GM23338 (cell line): ENCODE results near the gene FBN3. TPM values are rescaled to one million over a fixed set of nuclear protein-coding genes. Genes with fewer than 3 reads are reported as not detected.
"Not testable (repeated sequence)": the region's sequence is repeated elsewhere in the genome, so short reads cannot be mapped to it uniquely, and the experiment has no call there.

Experiments
- ATAC-seq: fragments of 200-7000 bp; cut with Tn5 transposase; 3 replicates; pipeline ENCODE4 v1.9.1; 2020
- DNase-seq: peaks from one replicate; pipeline ENCODE4 v3.0.0-alpha.2; 2015; ENCODE audit warnings: low spot score
- H2AFZ ChIP-seq: fragments of 200-600 bp; sonication (generic); 2 replicates; pipeline ENCODE4 v1.8.0; 2016; ENCODE audit warnings: antibody characterized with exemption, mild to moderate bottlenecking, moderate library complexity
- H3F3A ChIP-seq: fragments of 200-600 bp; sonication (generic); replicated peaks from 2 replicates; pipeline ENCODE4 v1.8.0; 2017; ENCODE audit warnings: antibody characterized with exemption, mixed run types, low read depth
- H3K27ac ChIP-seq: fragments of 200-600 bp; sonication (generic); 2 replicates; pipeline ENCODE4 v1.6.1; 2016; ENCODE audit warnings: low read depth
- H3K27me3 ChIP-seq: fragments of 200-600 bp; sonication (generic); 2 replicates; pipeline ENCODE4 v1.8.0; 2016; ENCODE audit warnings: mild to moderate bottlenecking, mixed run types, moderate library complexity; ENCODE audit not compliant: insufficient read depth
- H3K36me3 ChIP-seq: fragments of 200-600 bp; sonication (generic); 2 replicates; pipeline ENCODE4 v1.8.0; 2016; ENCODE audit warnings: mild to moderate bottlenecking; ENCODE audit not compliant: insufficient read depth
- H3K4me1 ChIP-seq: fragments of 200-600 bp; sonication (generic); 2 replicates; pipeline ENCODE4 v1.8.0; 2016; ENCODE audit warnings: mild to moderate bottlenecking, moderate library complexity; ENCODE audit not compliant: insufficient read depth
- H3K4me2 ChIP-seq: fragments of 200-600 bp; sonication (generic); 2 replicates; pipeline ENCODE4 v1.7.1; 2017; ENCODE audit warnings: mixed run types
- H3K4me3 ChIP-seq: fragments of 200-600 bp; sonication (generic); 2 replicates; pipeline ENCODE4 v1.6.1; 2016; ENCODE audit warnings: mixed run types
- H3K79me2 ChIP-seq: fragments of 200-600 bp; sonication (generic); replicated peaks from 2 replicates; pipeline ENCODE4 v1.8.0; 2017; ENCODE audit warnings: mild to moderate bottlenecking; ENCODE audit not compliant: insufficient read depth
- H3K9me2 ChIP-seq: fragments of 200-600 bp; sonication (generic); 2 replicates; pipeline ENCODE4 v1.8.0; 2017; ENCODE audit not compliant: insufficient read depth
- H4K20me1 ChIP-seq: fragments of 200-600 bp; sonication (generic); replicated peaks from 2 replicates; pipeline ENCODE4 v1.8.0; 2017; ENCODE audit warnings: mild to moderate bottlenecking; ENCODE audit not compliant: insufficient read depth
- H3K27ac Mint-ChIP-seq: 2 replicates; pipeline ENCODE4 v1.8.0; 2020; ENCODE audit warnings: inconsistent platforms, mild to moderate bottlenecking, moderate library complexity, mixed read lengths
- H3K27me3 Mint-ChIP-seq: 3 replicates; pipeline ENCODE4 v1.8.0; 2022; ENCODE audit warnings: low read depth, mild to moderate bottlenecking, moderate library complexity, mixed read lengths, inconsistent platforms; ENCODE audit not compliant: insufficient read depth, poor library complexity
- H3K36me3 Mint-ChIP-seq: 3 replicates; pipeline ENCODE4 v1.8.0; 2021; ENCODE audit warnings: low read depth, mild to moderate bottlenecking, inconsistent platforms, moderate library complexity, mixed read lengths
- H3K4me1 Mint-ChIP-seq: 3 replicates; pipeline ENCODE4 v1.8.0; 2020; ENCODE audit warnings: mild to moderate bottlenecking, inconsistent platforms, mixed read lengths
- H3K4me3 Mint-ChIP-seq: 3 replicates; pipeline ENCODE4 v1.8.0; 2021; ENCODE audit warnings: moderate library complexity, mild to moderate bottlenecking, inconsistent platforms, mixed read lengths
- H3K9me3 Mint-ChIP-seq: 3 replicates; pipeline ENCODE4 v1.8.0; 2020; ENCODE audit warnings: moderate library complexity, mild to moderate bottlenecking, inconsistent platforms, mixed read lengths
- CREB1 ChIP-seq: fragments of 250-450 bp; sonication (Bioruptor Pico); IDR thresholded peaks from 2 replicates; pipeline ENCODE4 v1.5.0; 2020; ENCODE audit warnings: low read depth, mild to moderate bottlenecking, moderate library complexity
- EZH2phosphoT487 ChIP-seq: fragments of 200-600 bp; sonication (generic); IDR thresholded peaks from one replicate; pipeline ENCODE4 v1.8.1; 2018; ENCODE audit warnings: antibody characterized with exemption; ENCODE audit not compliant: unreplicated experiment
- JUNB ChIP-seq: IDR thresholded peaks from one replicate; pipeline ENCODE4 v1.6.1; 2016; ENCODE audit warnings: antibody characterized with exemption; ENCODE audit not compliant: unreplicated experiment
- NANOG ChIP-seq: IDR thresholded peaks from 2 replicates; pipeline ENCODE4 v1.6.1; 2016; ENCODE audit warnings: antibody characterized with exemption, borderline replicate concordance
- STAT1 ChIP-seq: IDR thresholded peaks from one replicate; pipeline ENCODE4 v1.6.1; 2016; ENCODE audit warnings: antibody characterized with exemption; ENCODE audit not compliant: unreplicated experiment
- polyA plus RNA-seq: library from polyadenylated mRNA; unstranded; fragments of >200 nt; fragmentation: Nextera tagmentation; extraction: Ambion mirVana; gene quantifications from 2 replicates; pipeline ENCODE4 v1.2.1, GENCODE V29; 2016
- total RNA-seq: library from RNA; depleted of rRNA; stranded (reverse); fragments of >200 nt; shearing (Covaris generic); gene quantifications from 2 replicates; pipeline ENCODE4 v1.2.3, GENCODE V29; 2014
- TF ChIP-seq, protein P1 (sequence below): fragments of 250-450 bp; sonication (Bioruptor Pico); IDR thresholded peaks from 2 replicates; pipeline ENCODE4 v1.5.0; 2020; ENCODE audit warnings: mild to moderate bottlenecking, moderate library complexity

The FBN3 gene
- total and polyA plus RNA-seq, 2 experiments from 2014 or later, result 8.5 to 54.5 TPM

DNA sequence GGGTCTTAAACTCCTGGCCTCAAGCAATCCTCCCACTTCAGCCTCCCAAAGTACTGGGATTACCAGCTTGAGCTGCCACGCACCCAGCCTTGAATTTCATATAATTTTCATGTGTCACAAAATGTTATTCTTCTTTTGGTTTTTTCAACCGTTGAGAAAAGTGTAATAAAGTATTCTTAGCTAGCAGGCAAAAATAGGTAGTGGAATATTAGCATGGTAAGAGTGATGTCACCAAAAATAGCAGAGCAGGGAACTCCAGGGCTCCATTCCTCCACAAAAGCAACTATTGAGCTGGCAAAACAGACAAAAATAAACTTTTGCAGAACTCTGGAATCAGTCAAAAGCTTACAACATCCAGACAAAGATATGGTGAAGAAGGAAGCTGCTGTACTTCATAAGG, 43.9 kb downstream of the FBN3 start:
- Histone ChIP-seq H3K4me1 (no peaks in the 10 kb centered on the region), H3K4me2 (no peak overlapping the region), H3K27me3 (no peaks in the 10 kb centered on the region), H3K27ac (no peak overlapping the region), H3K9me2 (0 out of 2 replicates have a peak, but pooled peaks cover 5% of the 10 kb centered on the region), H3K36me3 (peaks cover 7% of the 10 kb centered on the region; the same call in 1 of the 2 replicates), H3K79me2 (no peaks in the 10 kb centered on the region), H3K4me3 (no peak overlapping the region), H3F3A (0 out of 2 replicates have a peak, but pooled peaks cover 2% of the 10 kb centered on the region), H4K20me1 (no peaks in the 10 kb centered on the region), H2AFZ (no peak overlapping the region)
- Mint-ChIP-seq H3K4me1 (peaks cover 4% of the 10 kb centered on the region), H3K9me3 (no peaks in the 10 kb centered on the region), H3K4me3 (no peak overlapping the region; the same call in 2 of the 3 replicates), H3K36me3 (peaks cover 53% of the 10 kb centered on the region), H3K27me3 (peaks cover 10% of the 10 kb centered on the region), H3K27ac (no peak overlapping the region)
- ATAC-seq (no peak), DNase-seq (no peak)
- no peak for TF ChIP-seq EZH2phosphoT487
- no peak for TF ChIP-seq JUNB
- no peak for TF ChIP-seq CREB1 (CRISPR knock-in tag)
- TF ChIP-seq, protein P1, sequence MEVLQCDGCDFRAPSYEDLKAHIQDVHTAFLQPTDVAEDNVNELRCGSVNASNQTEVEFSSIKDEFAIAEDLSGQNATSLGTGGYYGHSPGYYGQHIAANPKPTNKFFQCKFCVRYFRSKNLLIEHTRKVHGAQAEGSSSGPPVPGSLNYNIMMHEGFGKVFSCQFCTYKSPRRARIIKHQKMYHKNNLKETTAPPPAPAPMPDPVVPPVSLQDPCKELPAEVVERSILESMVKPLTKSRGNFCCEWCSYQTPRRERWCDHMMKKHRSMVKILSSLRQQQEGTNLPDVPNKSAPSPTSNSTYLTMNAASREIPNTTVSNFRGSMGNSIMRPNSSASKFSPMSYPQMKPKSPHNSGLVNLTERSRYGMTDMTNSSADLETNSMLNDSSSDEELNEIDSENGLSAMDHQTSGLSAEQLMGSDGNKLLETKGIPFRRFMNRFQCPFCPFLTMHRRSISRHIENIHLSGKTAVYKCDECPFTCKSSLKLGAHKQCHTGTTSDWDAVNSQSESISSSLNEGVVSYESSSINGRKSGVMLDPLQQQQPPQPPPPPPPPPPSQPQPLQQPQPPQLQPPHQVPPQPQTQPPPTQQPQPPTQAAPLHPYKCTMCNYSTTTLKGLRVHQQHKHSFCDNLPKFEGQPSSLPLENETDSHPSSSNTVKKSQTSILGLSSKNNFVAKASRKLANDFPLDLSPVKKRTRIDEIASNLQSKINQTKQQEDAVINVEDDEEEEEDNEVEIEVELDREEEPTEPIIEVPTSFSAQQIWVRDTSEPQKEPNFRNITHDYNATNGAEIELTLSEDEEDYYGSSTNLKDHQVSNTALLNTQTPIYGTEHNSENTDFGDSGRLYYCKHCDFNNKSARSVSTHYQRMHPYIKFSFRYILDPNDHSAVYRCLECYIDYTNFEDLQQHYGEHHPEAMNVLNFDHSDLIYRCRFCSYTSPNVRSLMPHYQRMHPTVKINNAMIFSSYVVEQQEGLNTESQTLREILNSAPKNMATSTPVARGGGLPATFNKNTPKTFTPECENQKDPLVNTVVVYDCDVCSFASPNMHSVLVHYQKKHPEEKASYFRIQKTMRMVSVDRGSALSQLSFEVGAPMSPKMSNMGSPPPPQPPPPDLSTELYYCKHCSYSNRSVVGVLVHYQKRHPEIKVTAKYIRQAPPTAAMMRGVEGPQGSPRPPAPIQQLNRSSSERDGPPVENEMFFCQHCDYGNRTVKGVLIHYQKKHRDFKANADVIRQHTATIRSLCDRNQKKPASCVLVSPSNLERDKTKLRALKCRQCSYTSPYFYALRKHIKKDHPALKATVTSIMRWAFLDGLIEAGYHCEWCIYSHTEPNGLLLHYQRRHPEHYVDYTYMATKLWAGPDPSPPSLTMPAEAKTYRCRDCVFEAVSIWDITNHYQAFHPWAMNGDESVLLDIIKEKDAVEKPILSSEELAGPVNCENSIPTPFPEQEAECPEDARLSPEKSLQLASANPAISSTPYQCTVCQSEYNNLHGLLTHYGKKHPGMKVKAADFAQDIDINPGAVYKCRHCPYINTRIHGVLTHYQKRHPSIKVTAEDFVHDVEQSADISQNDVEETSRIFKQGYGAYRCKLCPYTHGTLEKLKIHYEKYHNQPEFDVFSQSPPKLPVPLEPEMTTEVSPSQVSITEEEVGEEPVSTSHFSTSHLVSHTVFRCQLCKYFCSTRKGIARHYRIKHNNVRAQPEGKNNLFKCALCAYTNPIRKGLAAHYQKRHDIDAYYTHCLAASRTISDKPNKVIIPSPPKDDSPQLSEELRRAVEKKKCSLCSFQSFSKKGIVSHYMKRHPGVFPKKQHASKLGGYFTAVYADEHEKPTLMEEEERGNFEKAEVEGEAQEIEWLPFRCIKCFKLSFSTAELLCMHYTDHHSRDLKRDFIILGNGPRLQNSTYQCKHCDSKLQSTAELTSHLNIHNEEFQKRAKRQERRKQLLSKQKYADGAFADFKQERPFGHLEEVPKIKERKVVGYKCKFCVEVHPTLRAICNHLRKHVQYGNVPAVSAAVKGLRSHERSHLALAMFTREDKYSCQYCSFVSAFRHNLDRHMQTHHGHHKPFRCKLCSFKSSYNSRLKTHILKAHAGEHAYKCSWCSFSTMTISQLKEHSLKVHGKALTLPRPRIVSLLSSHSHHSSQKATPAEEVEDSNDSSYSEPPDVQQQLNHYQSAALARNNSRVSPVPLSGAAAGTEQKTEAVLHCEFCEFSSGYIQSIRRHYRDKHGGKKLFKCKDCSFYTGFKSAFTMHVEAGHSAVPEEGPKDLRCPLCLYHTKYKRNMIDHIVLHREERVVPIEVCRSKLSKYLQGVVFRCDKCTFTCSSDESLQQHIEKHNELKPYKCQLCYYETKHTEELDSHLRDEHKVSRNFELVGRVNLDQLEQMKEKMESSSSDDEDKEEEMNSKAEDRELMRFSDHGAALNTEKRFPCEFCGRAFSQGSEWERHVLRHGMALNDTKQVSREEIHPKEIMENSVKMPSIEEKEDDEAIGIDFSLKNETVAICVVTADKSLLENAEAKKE (CRISPR knock-in tag), result no peak
- no peak for TF ChIP-seq STAT1
- TF ChIP-seq NANOG, result no peak

DNA sequence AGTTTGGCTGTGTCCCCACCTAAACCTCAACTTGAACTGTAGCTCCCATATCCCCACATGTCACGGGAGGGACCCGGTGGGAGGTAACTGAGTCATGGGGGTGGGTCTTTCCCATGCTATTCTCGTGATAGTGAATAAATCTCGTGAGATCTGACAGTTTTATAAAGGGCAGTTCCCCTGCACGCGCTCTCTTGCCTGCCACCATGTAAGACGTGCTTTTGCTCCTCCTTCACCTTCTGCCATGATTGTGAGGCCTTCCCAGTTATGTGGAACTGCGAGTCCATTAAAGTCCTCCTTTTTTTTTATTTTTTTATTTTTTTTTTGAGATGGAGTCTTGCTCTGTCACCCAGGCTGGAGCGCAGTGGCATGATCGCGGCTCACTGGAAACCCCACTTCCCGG, 47.5 kb downstream of the FBN3 start:
- not testable (repeated sequence) for DNase-seq, H3K9me3 Mint-ChIP-seq, ATAC-seq, H3K36me3 ChIP-seq, H3K27ac Mint-ChIP-seq, H3K4me1 Mint-ChIP-seq, H3K4me2 ChIP-seq, H3K27me3 Mint-ChIP-seq, H3K4me3 ChIP-seq, H2AFZ ChIP-seq, H4K20me1 ChIP-seq, H3F3A ChIP-seq, H3K27me3 ChIP-seq, H3K79me2 ChIP-seq, H3K4me1 ChIP-seq, H3K27ac ChIP-seq, H3K4me3 Mint-ChIP-seq, H3K9me2 ChIP-seq
- peaks cover 70% of the 10 kb centered on the region for H3K36me3 Mint-ChIP-seq
